IMR-90 (cell line): Measurements from ENCODE around the gene TBC1D16. TPM values are rescaled to one million over a fixed set of nuclear protein-coding genes. Genes with fewer than 3 reads are reported as not detected.

ENCODE experiments used
- ATAC-seq: fragments of 200-7000 bp; cut with Tn5 transposase; 2 replicates; pipeline ENCODE4 v1.9.1; 2020; ENCODE audit warnings: low read depth, mild to moderate bottlenecking, moderate library complexity
- BruUV-seq: library from RNA; stranded (reverse); fragments of 400-500 nt; replicated peaks from 2 replicates; lab custom pipeline; 2021; lab: Mats Ljungman, UMichigan
- CTCF ChIA-PET: fragments of 300-600 bp; formaldehyde crosslinking; extraction: SDS; loops from one replicate; lab custom pipeline; 2021; ENCODE audit warnings: antibody characterized with exemption; lab: Yijun Ruan, JAX
- POLR2A ChIA-PET: fragments of 300-600 bp; sonication (Branson Sonifier 250); formaldehyde crosslinking; loops from one replicate; lab custom pipeline; 2022; ENCODE audit warnings: antibody characterized with exemption; ENCODE audit not compliant: unreplicated experiment; lab: Charles Lee
- DNase-seq: peaks from one replicate; pipeline ENCODE4 v3.0.0; 2013
- H2AFZ ChIP-seq: replicated peaks from 2 replicates; pipeline ENCODE3; 2013; ENCODE audit warnings: low read length, mild to moderate bottlenecking; ENCODE audit not compliant: poor library complexity
- H2AK5ac ChIP-seq: 2 replicates; pipeline ENCODE4 v1.6.1; 2013; ENCODE audit warnings: low read depth, low read length, inconsistent platforms
- H2AK9ac ChIP-seq: replicated peaks from 2 replicates; pipeline ENCODE3; 2013; ENCODE audit warnings: mild to moderate bottlenecking, low read depth, low read length, moderate library complexity; ENCODE audit not compliant: poor library complexity
- H2BK120ac ChIP-seq: 2 replicates; pipeline ENCODE4 v1.6.1; 2013; ENCODE audit warnings: low read depth, low read length, inconsistent platforms
- H2BK15ac ChIP-seq: 3 replicates; pipeline ENCODE4 v1.6.1; 2013; ENCODE audit warnings: low read depth, low read length, inconsistent platforms
- H2BK20ac ChIP-seq: 2 replicates; pipeline ENCODE4 v1.6.1; 2013; ENCODE audit warnings: low read depth, mild to moderate bottlenecking, inconsistent platforms, low read length, moderate library complexity
- H2BK5ac ChIP-seq: 2 replicates; pipeline ENCODE4 v1.6.1; 2013; ENCODE audit warnings: mild to moderate bottlenecking, low read depth, low read length, inconsistent platforms; ENCODE audit not compliant: poor library complexity, severe bottlenecking
- H3K14ac ChIP-seq: replicated peaks from 2 replicates; pipeline ENCODE4 v1.6.1; 2013; ENCODE audit warnings: low read depth, low read length, inconsistent platforms
- H3K18ac ChIP-seq: 2 replicates; pipeline ENCODE4 v1.6.1; 2013; ENCODE audit warnings: low read depth, low read length, control low read depth
- H3K23ac ChIP-seq: 2 replicates; pipeline ENCODE4 v1.6.1; 2013; ENCODE audit warnings: low read depth, low read length, inconsistent platforms
- H3K27ac ChIP-seq: 2 replicates; pipeline ENCODE4 v1.5.1; 2013; ENCODE audit warnings: mild to moderate bottlenecking, control low read depth, low read length; ENCODE audit not compliant: insufficient read depth
- H3K27me3 ChIP-seq: 2 replicates; pipeline ENCODE4 v1.6.1; 2013; ENCODE audit warnings: low read length; ENCODE audit not compliant: control insufficient read depth, insufficient read depth
- H3K36me3 ChIP-seq: 2 replicates; pipeline ENCODE4 v1.6.1; 2013; ENCODE audit warnings: low read length, mixed read lengths; ENCODE audit not compliant: control insufficient read depth, insufficient read depth
- H3K4ac ChIP-seq: 2 replicates; pipeline ENCODE4 v1.6.1; 2013; ENCODE audit warnings: low read depth, low read length, inconsistent platforms
- H3K4me1 ChIP-seq: 2 replicates; pipeline ENCODE4 v1.6.1; 2013; ENCODE audit warnings: low read length, mixed read lengths; ENCODE audit not compliant: control insufficient read depth, insufficient read depth
- H3K4me2 ChIP-seq: 2 replicates; pipeline ENCODE4 v1.6.1; 2013; ENCODE audit warnings: low read depth, mild to moderate bottlenecking, control low read depth, low read length, moderate library complexity
- H3K4me3 ChIP-seq: 2 replicates; pipeline ENCODE4 v1.5.1; 2013; ENCODE audit warnings: low read depth, mild to moderate bottlenecking, control low read depth, low read length, moderate library complexity; ENCODE audit not compliant: insufficient read depth
- H3K56ac ChIP-seq: 2 replicates; pipeline ENCODE4 v1.6.1; 2013; ENCODE audit warnings: low read length, inconsistent platforms; ENCODE audit not compliant: insufficient read depth; ENCODE audit errors: extremely low read depth
- H3K79me1 ChIP-seq, 2 experiments: 2 replicates each; pipeline ENCODE4 v1.6.1; 2013; ENCODE audit warnings: low read length in 2 of 2, inconsistent platforms in 1 of 2, low read depth in 1 of 2
- H3K9ac ChIP-seq: 2 replicates; pipeline ENCODE4 v1.6.1; 2013; ENCODE audit warnings: low read depth, low read length, control low read depth
- H3K9me1 ChIP-seq: 2 replicates; pipeline ENCODE4 v1.6.1; 2013; ENCODE audit warnings: low read length, inconsistent platforms; ENCODE audit not compliant: insufficient read depth
- H3K9me3 ChIP-seq: 2 replicates; pipeline ENCODE4 v1.6.1; 2013; ENCODE audit warnings: low read length; ENCODE audit not compliant: control insufficient read depth, insufficient read depth
- H4K20me1 ChIP-seq: 2 replicates; pipeline ENCODE4 v1.6.1; 2013; ENCODE audit warnings: low read length, inconsistent platforms; ENCODE audit not compliant: insufficient read depth
- H4K5ac ChIP-seq: 2 replicates; pipeline ENCODE4 v1.6.1; 2013; ENCODE audit warnings: mild to moderate bottlenecking, low read depth, low read length, control low read depth
- H4K8ac ChIP-seq, 2 experiments: 2 replicates each; pipeline ENCODE4 v1.6.1; 2013; ENCODE audit warnings: low read depth in 2 of 2, low read length in 2 of 2, control low read depth in 1 of 2, inconsistent platforms in 1 of 2
- H4K91ac ChIP-seq: 2 replicates; pipeline ENCODE4 v1.6.1; 2013; ENCODE audit warnings: low read depth, low read length, inconsistent platforms; ENCODE audit not compliant: insufficient read depth
- CEBPB ChIP-seq: IDR thresholded peaks from 2 replicates; pipeline ENCODE4 v1.6.1; 2012; ENCODE audit warnings: low read depth, low read length, improper control_type of control experiment
- CHD1 ChIP-seq: IDR thresholded peaks from 2 replicates; pipeline ENCODE4 v1.6.1; 2012; ENCODE audit warnings: low read depth, low read length, improper control_type of control experiment
- ELK1 ChIP-seq: fragments of 150-350 bp; IDR thresholded peaks from 2 replicates; pipeline ENCODE4 v1.6.1; 2016; ENCODE audit warnings: low read depth, mild to moderate bottlenecking, low read length, moderate library complexity, borderline replicate concordance
- MAFK ChIP-seq: IDR thresholded peaks from 2 replicates; pipeline ENCODE4 v1.6.1; 2012; ENCODE audit warnings: low read depth, low read length, improper control_type of control experiment
- MAZ ChIP-seq: IDR thresholded peaks from 2 replicates; pipeline ENCODE4 v1.6.1; 2012; ENCODE audit warnings: low read depth, mild to moderate bottlenecking, low read length, improper control_type of control experiment, moderate library complexity, borderline replicate concordance
- MXI1 ChIP-seq: IDR thresholded peaks from 2 replicates; pipeline ENCODE4 v1.6.1; 2012; ENCODE audit warnings: low read depth, mild to moderate bottlenecking, low read length, moderate library complexity, borderline replicate concordance
- NFE2L2 ChIP-seq: fragments of 150-350 bp; IDR thresholded peaks from 2 replicates; pipeline ENCODE4 v1.6.1; 2016; ENCODE audit warnings: low read depth, mild to moderate bottlenecking, low read length
- RCOR1 ChIP-seq: IDR thresholded peaks from 2 replicates; pipeline ENCODE4 v1.6.1; 2012; ENCODE audit warnings: mild to moderate bottlenecking, low read length, improper control_type of control experiment; ENCODE audit not compliant: insufficient replicate concordance
- RFX5 ChIP-seq: IDR thresholded peaks from 2 replicates; pipeline ENCODE4 v1.8.0; 2012; ENCODE audit warnings: low read depth, mild to moderate bottlenecking, low read length, moderate library complexity
- WGBS, 2 experiments: methylation state at CpG; one replicate each; pipeline versions ENCODE4 v1.1.5 to v1.1.7; 2013; ENCODE audit warnings: missing lambda C conversion rate in 2 of 2; ENCODE audit not compliant: insufficient read length in 1 of 2; ENCODE audit errors: extremely low coverage in 2 of 2; 5-methylcytosine and 5-hydroxymethylcytosine counted together
- dilution Hi-C: fragments of 300-500 bp; cut with HindIII; formaldehyde crosslinking; loops from one replicate; pipeline ENCODE4 v1.14.3; 2018; ENCODE audit warnings: low sequenced_read_pairs; ENCODE audit not compliant: unreplicated experiment
- in situ Hi-C: fragments of 300-500 bp; cut with MboI; formaldehyde crosslinking; loops from 3 replicates; pipeline ENCODE4 v1.14.3; 2019; ENCODE audit warnings: low sequenced_read_pairs, inconsistent platforms, mixed read lengths
- intact Hi-C: fragments of 100-400 bp; cut with micrococcal nuclease; formaldehyde crosslinking; loops from 2 replicates; pipeline ENCODE4 v1.10.0; 2022
- polyA plus RNA-seq, 3 experiments: library from polyadenylated mRNA; depleted of rRNA; stranded (reverse); fragments of >200 nt; gene quantifications; 2 replicates each; pipeline ENCODE4 v1.2.3, GENCODE V29; 2012; ENCODE audit warnings: low replicate concordance in 1 of 3
- total RNA-seq: library from RNA; depleted of rRNA; stranded (reverse); fragments of >200 nt; gene quantifications from 2 replicates; pipeline ENCODE4 v1.2.3, GENCODE V29; 2012

Gene TBC1D16
- total and polyA plus RNA-seq, 2 of the 4 experiments (the other 2 are of a cell fraction), result 10.1 to 16.7 TPM

GRCh38 chr17:79922116-79922601, 113.5 kb downstream of the TBC1D16 start:
- no peak overlapping the region for H2BK5ac ChIP-seq
- no peak overlapping the region; the same call in 1 of the 2 replicates for H3K4me2 ChIP-seq
- H2AK9ac ChIP-seq, result no peak overlapping the region
- H3K4me3 ChIP-seq, result no peak overlapping the region
- no TSS peak for BruUV-seq
- no peak overlapping the region for H3K14ac ChIP-seq
- DNase-seq (no peak), ATAC-seq (no peak)
- H3K4ac ChIP-seq, result no peak overlapping the region
- no peaks in the 10 kb centered on the region for H3K9me1 ChIP-seq
- dilution Hi-C loops (no loop called here), intact Hi-C loops (no loop called here), in situ Hi-C loops (no loop called here)
- H3K56ac ChIP-seq, result no peak overlapping the region
- H3K23ac ChIP-seq, result no peak overlapping the region
- H2BK15ac ChIP-seq, result no peak overlapping the region
- H4K5ac ChIP-seq, result no peak overlapping the region
- no peak overlapping the region for H4K8ac ChIP-seq
- TF ChIP-seq MXI1 (no peak), RCOR1 (no peak), RFX5 (no peak), NFE2L2 (no peak), CEBPB (no peak), MAFK (no peak), CHD1 (no peak), MAZ (no peak), ELK1 (no peak)
- H2BK20ac ChIP-seq, result no peak overlapping the region
- H4K91ac ChIP-seq, result no peak overlapping the region
- no peak overlapping the region for H3K27ac ChIP-seq
- ChIA-PET POLR2A (no interaction called here), CTCF (no interaction called here)
- H3K9ac ChIP-seq, result no peak overlapping the region
- no peak overlapping the region for H2AK5ac ChIP-seq
- H3K9me3 ChIP-seq, result no peaks in the 10 kb centered on the region
- no peaks in the 10 kb centered on the region; the same call in 1 of the 2 replicates for H3K4me1 ChIP-seq
- H2AFZ ChIP-seq, result no peak overlapping the region
- peaks cover 60% of the 10 kb centered on the region for H3K27me3 ChIP-seq
- H3K18ac ChIP-seq, result no peak overlapping the region
- no peaks in the 10 kb centered on the region for H4K20me1 ChIP-seq
- no peaks in the 10 kb centered on the region for H3K36me3 ChIP-seq
- 0% methylated on average over 2 of the region's 18 CpGs; no CpG with 5 or more reads in 1 of the 2 experiments for WGBS, 2 experiments
- no peak overlapping the region for H2BK120ac ChIP-seq
- H3K79me1 ChIP-seq, result no peaks in the 10 kb centered on the region
